Esophagus squamous epithelium (tissue), 5 donors: ENCODE measurements around the gene ROR1. TPM values are rescaled to one million over a fixed set of nuclear protein-coding genes. Genes with fewer than 3 reads are reported as not detected.
A peak's percentile ranks its signal among the peaks of the same experiment; 100 is the strongest.

Experiments used
- DNase-seq: peaks from one replicate; lab custom pipeline; 2025; lab: John Stamatoyannopoulos, UW
- H3K27ac ChIP-seq, 4 donors: fragments of 200-600 bp; sonication (generic); one replicate each; pipeline ENCODE4 v1.5.1; 2016 to 2019; ENCODE audit warnings: mild to moderate bottlenecking in 1 of 4
- H3K27me3 ChIP-seq, 4 donors: fragments of 200-600 bp; sonication (generic); 1 replicate in 3 of 4; 2 replicates in 1 of 4; pipeline versions ENCODE4 v1.5.1 to v1.6.0; 2017 to 2021; ENCODE audit warnings: antibody characterized with exemption in 1 of 4
- H3K36me3 ChIP-seq, 3 donors: fragments of 200-600 bp; sonication (generic); one replicate each; pipeline ENCODE4 v1.5.1; 2016 to 2019
- H3K4me1 ChIP-seq, 3 donors: fragments of 200-600 bp; sonication (generic); one replicate each; pipeline ENCODE4 v1.5.1; 2017 to 2019
- H3K4me3 ChIP-seq, 4 donors: fragments of 200-600 bp; sonication (generic); 1 replicate in 3 of 4; 2 replicates in 1 of 4; pipeline ENCODE4 v1.5.1; 2016 to 2019; ENCODE audit warnings: mild to moderate bottlenecking in 2 of 4, moderate library complexity in 1 of 4
- H3K9me3 ChIP-seq, 3 donors: fragments of 200-600 bp; sonication (generic); one replicate each; pipeline ENCODE4 v1.5.1; 2016 to 2019
- POLR2A ChIP-seq, 4 donors: fragments of 450-650 bp; IDR thresholded peaks; one replicate each; pipeline ENCODE4 v1.6.1; 2017; ENCODE audit warnings: antibody characterized with exemption in 4 of 4, mild to moderate bottlenecking in 4 of 4, moderate library complexity in 3 of 4
- WGBS, 2 donors: methylation state at CpG; one replicate each; pipeline ENCODE4 v1.1.5; 2018; 5-methylcytosine and 5-hydroxymethylcytosine counted together
- intact Hi-C: fragments of 100-400 bp; cut with DNase I; formaldehyde crosslinking; loops from one replicate; pipeline ENCODE4 v1.15.0; 2022
- total RNA-seq, 4 donors: library from RNA; depleted of rRNA; stranded (reverse); fragments of >200 nt; gene quantifications; one replicate each; pipeline ENCODE4 v1.1.0, GENCODE V29; 2016
- TF ChIP-seq, protein P1 (sequence below), 6 experiments: fragments of 450-650 bp in 4 of 6; fragments of 200-600 bp in 2 of 6; sonication (generic) in 2 of 6; IDR thresholded peaks; one replicate each; pipeline ENCODE4 v1.5.1; 2016 to 2019; ENCODE audit warnings: antibody characterized with exemption in 6 of 6, mild to moderate bottlenecking in 4 of 6, moderate library complexity in 4 of 6
- donor health status: DM: yes; HTN: yes; CAD: no.

ROR1 gene
- total RNA-seq, 4 donors from 2014 or later = 6.6 to 15.3 (median 9.4) TPM

DNA sequence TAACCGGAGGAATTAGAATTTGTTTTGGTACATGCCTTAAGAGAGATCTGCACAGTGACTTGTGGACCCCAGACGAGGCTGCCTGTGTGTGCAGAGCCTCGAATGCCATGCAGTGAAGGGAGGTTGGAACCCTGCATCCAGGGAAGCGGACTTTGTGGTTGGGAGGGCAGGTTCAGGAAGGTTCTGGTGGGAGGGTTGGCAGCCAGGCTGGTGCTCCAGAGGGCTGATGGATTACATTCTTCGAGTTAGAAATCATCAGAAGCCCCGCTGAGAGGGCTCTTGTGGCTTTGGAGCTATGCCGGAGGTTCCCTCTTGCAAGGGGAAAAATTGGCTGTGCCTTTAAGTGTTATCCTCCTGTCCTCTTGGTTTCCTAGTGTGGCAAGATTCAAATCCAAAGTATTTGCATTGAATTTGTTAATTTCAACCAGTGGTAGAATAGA is 21.1 kb downstream of the ROR1 start:
- no peak overlapping the region for H3K27ac ChIP-seq
- WGBS, 2 donors = 73 to 86% methylated on average over 7 of the region's 7 CpGs
- no peak for DNase-seq
- TF ChIP-seq, protein P1, sequence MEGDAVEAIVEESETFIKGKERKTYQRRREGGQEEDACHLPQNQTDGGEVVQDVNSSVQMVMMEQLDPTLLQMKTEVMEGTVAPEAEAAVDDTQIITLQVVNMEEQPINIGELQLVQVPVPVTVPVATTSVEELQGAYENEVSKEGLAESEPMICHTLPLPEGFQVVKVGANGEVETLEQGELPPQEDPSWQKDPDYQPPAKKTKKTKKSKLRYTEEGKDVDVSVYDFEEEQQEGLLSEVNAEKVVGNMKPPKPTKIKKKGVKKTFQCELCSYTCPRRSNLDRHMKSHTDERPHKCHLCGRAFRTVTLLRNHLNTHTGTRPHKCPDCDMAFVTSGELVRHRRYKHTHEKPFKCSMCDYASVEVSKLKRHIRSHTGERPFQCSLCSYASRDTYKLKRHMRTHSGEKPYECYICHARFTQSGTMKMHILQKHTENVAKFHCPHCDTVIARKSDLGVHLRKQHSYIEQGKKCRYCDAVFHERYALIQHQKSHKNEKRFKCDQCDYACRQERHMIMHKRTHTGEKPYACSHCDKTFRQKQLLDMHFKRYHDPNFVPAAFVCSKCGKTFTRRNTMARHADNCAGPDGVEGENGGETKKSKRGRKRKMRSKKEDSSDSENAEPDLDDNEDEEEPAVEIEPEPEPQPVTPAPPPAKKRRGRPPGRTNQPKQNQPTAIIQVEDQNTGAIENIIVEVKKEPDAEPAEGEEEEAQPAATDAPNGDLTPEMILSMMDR (IDR thresholded peaks at IDR 0.05) = no peak
- no peak overlapping the region for H3K4me3 ChIP-seq
- no peaks in the 10 kb centered on the region for H3K9me3 ChIP-seq
- intact Hi-C loops = no loop called here
- H3K36me3 ChIP-seq = no peaks in the 10 kb centered on the region
- peaks cover 0 to 27% (median 8%) of the 10 kb centered on the region in 3 donors for H3K4me1 ChIP-seq
- no peaks in the 10 kb centered on the region for H3K27me3 ChIP-seq

DNA sequence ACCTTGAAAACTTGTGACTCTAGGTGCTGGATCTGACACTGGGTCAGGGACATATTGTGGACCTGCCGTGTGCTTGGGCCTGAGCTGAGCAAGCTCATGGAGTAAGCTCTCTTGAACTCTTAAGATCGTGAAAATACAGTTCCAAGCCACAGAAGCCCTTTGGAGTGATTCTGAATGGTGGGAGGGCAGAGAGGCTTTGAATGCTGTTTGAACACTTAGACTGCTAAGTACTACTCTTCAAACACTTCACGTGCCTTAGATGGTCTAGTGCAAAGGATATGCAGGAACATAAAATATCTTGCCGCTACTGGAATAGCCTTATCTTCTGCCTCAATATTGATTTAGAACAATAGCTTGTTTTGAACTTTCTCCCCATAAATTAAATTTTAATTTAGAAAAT is 21.6 kb downstream of the ROR1 start:
- H3K9me3 ChIP-seq = no peaks in the 10 kb centered on the region
- DNase-seq = no peak
- intact Hi-C loops = no loop called here
- no peaks in the 10 kb centered on the region for H3K36me3 ChIP-seq
- H3K4me3 ChIP-seq = no peak overlapping the region
- H3K27ac ChIP-seq = no peak overlapping the region
- peaks cover 0 to 23% (median 8%) of the 10 kb centered on the region in 3 donors for H3K4me1 ChIP-seq
- TF ChIP-seq, protein P1 (IDR thresholded peaks at IDR 0.05) = no peak
- no peak for TF ChIP-seq POLR2A (IDR thresholded peaks at IDR 0.05)
- no peaks in the 10 kb centered on the region for H3K27me3 ChIP-seq
- WGBS, 2 donors = 77 to 79% methylated on average over 4 of the region's 4 CpGs

DNA sequence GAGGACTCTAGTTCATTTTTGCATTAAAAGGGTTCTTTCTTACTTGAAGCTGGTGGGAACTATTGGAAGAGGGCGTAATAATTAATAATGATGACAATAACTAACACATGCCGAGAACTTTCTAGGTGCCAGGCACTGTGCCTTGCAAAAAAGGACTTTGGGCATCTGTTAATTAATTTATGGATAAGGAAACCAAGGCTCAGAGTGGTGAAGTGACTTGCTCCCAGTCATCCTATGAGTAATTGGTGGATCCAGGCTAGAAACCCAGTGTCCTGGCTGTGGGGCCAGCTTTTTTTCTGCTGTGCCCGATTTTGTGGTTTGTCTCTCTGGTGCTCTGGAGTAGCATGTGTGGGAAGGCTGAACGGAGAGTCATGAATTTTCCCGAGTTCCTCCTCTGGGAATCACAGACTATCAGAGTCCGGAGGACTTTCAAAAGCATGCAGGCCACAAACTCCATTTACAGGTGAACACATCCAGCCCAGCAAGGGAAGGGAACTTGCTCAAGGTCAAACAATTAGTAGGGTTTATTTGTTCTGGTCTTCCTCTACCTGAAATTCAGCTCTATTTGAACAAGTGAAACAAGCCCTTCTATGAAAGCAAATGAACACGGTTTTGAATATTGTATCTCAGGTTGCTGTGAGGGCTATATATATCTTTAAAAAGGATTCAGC is 23.4 kb downstream of the ROR1 start:
- H3K27me3 ChIP-seq = no peaks in the 10 kb centered on the region
- H3K36me3 ChIP-seq = no peaks in the 10 kb centered on the region
- TF ChIP-seq POLR2A (IDR thresholded peaks at IDR 0.05) = no peak
- TF ChIP-seq, protein P1 (IDR thresholded peaks at IDR 0.05) = no peak
- H3K27ac ChIP-seq = no peak overlapping the region
- H3K4me3 ChIP-seq = no peak overlapping the region
- 67 to 81% methylated on average over 6 to 7 of the region's 7 CpGs for WGBS, 2 donors
- intact Hi-C loops = no loop called here
- no peaks in the 10 kb centered on the region for H3K9me3 ChIP-seq
- peaks cover 0 to 10% (median 8%) of the 10 kb centered on the region in 3 donors for H3K4me1 ChIP-seq
- DNase-seq = no peak

GRCh38 chr1:63798284-63798683 is 24.5 kb downstream of the ROR1 start:
- intact Hi-C loops = no loop called here
- no peaks in the 10 kb centered on the region for H3K9me3 ChIP-seq
- TF ChIP-seq POLR2A (IDR thresholded peaks at IDR 0.05) = no peak
- TF ChIP-seq, protein P1 (IDR thresholded peaks at IDR 0.05) = no peak
- H3K27me3 ChIP-seq = no peaks in the 10 kb centered on the region
- WGBS, 2 donors = 73 to 88% methylated on average over 2 of the region's 2 CpGs
- no peak overlapping the region for H3K27ac ChIP-seq
- DNase-seq = no peak
- no peaks in the 10 kb centered on the region for H3K36me3 ChIP-seq
- H3K4me3 ChIP-seq = no peak overlapping the region
- peaks cover 0 to 10% (median 8%) of the 10 kb centered on the region in 3 donors for H3K4me1 ChIP-seq

DNA sequence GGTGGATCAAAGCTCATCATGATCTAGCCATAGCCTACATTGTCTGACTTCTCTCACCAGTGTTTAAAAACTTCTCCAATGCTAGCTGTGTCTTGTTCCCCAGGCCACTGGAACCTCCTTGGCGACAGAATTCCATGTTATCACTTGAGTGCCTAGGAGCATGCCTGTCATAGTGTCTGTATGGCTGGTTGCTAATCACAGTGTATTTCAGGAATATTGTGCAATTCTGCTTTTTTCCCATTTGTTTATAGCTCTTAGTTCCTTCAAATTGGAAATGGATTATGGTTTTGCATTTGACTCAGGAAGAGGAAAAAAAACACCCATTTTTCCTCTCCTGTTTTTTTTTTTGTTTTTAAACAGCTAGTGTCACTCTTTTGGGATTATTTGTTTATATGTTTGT is 25.5 kb downstream of the ROR1 start:
- WGBS, 2 donors = 67 to 100% methylated on average over 1 of the region's 1 CpG
- no peak overlapping the region for H3K4me3 ChIP-seq
- no peak for DNase-seq
- TF ChIP-seq, protein P1 (IDR thresholded peaks at IDR 0.05) = no peak
- no peak for TF ChIP-seq POLR2A (IDR thresholded peaks at IDR 0.05)
- H3K27me3 ChIP-seq = no peaks in the 10 kb centered on the region
- intact Hi-C loops = no loop called here
- H3K27ac ChIP-seq = peak overlapping the region in 1 of 4 donors; percentile 42
- H3K4me1 ChIP-seq = peaks cover 0 to 10% (median 8%) of the 10 kb centered on the region in 3 donors
- H3K9me3 ChIP-seq = no peaks in the 10 kb centered on the region
- no peaks in the 10 kb centered on the region for H3K36me3 ChIP-seq
